BJ (cell line): ENCODE results near the gene ERVW-1. TPM values are rescaled to one million over a fixed set of nuclear protein-coding genes. Genes with fewer than 3 reads are reported as not detected.
"Not testable (repeated sequence)": the region's sequence is repeated elsewhere in the genome, so short reads cannot be mapped to it uniquely, and the experiment has no call there.

Source experiments
- CTCF ChIA-PET: fragments of 350-600 bp; formaldehyde crosslinking; extraction: SDS; loops from one replicate; lab custom pipeline; 2021; ENCODE audit warnings: antibody characterized with exemption, inconsistent platforms; lab: Yijun Ruan, JAX
- POLR2A ChIA-PET: fragments of 300-600 bp; sonication (Branson Sonifier 250); formaldehyde crosslinking; extraction: SDS; loops from one replicate; lab custom pipeline; 2021; ENCODE audit warnings: antibody characterized with exemption; lab: Charles Lee
- DNase-seq: peaks from one replicate; pipeline ENCODE4 v3.0.0-alpha.2; 2011; ENCODE audit warnings: low read depth
- H3K27me3 ChIP-seq: 2 replicates; pipeline ENCODE4 v1.6.0; 2011; ENCODE audit warnings: low read length; ENCODE audit not compliant: control insufficient read depth, insufficient read depth
- H3K36me3 ChIP-seq: 2 replicates; pipeline ENCODE4 v1.5.1; 2011; ENCODE audit warnings: low read length; ENCODE audit not compliant: control insufficient read depth, insufficient read depth
- H3K4me3 ChIP-seq: 2 replicates; pipeline ENCODE4 v1.5.1; 2011; ENCODE audit warnings: low read depth, mild to moderate bottlenecking, control low read depth, low read length
- CTCF ChIP-seq: IDR thresholded peaks from 2 replicates; pipeline ENCODE4 v1.5.1; 2011; ENCODE audit warnings: low read depth, mild to moderate bottlenecking, control low read depth, inconsistent platforms, low read length, moderate library complexity; ENCODE audit not compliant: insufficient read depth
- polyA plus RNA-seq: library from polyadenylated mRNA; depleted of rRNA; stranded (reverse); fragments of >200 nt; gene quantifications from 2 replicates; pipeline ENCODE4 v1.2.3, GENCODE V29; 2011

Gene ERVW-1
- polyA plus RNA-seq, 1 experiment: not detected

GRCh38 chr7:92496876-92497275, 19.1 kb upstream of the ERVW-1 start:
- DNase-seq: no peak
- ChIA-PET POLR2A (no interaction called here), CTCF (no interaction called here)
- Histone ChIP-seq H3K36me3 (peaks cover 2% of the 10 kb centered on the region; the same call in 1 of the 2 replicates), H3K4me3 (no peak overlapping the region), H3K27me3 (no peaks in the 10 kb centered on the region)
- TF ChIP-seq CTCF: no peak

- H3K4me3 ChIP-seq: no peak overlapping the region
- H3K36me3 ChIP-seq: peaks cover 3% of the 10 kb centered on the region; the same call in 1 of the 2 replicates
- TF ChIP-seq CTCF: no peak
- H3K27me3 ChIP-seq: no peaks in the 10 kb centered on the region
- DNase-seq: no peak
- ChIA-PET POLR2A (no interaction called here), CTCF (interaction anchor here (0.6 to 1.9 kb wide), 2 partner anchors 26 to 42 kb away, joined by 4 read pairs; partner anchors contain the start of gene GATAD1)
These were observed 11.9 kb upstream of the ERVW-1 start for GRCh38 chr7:92489634-92490033.

GRCh38 chr7:92487804-92488203, 10.1 kb upstream of the ERVW-1 start:
- TF ChIP-seq CTCF: no peak

GRCh38 chr7:92485974-92486373, 8.2 kb upstream of the ERVW-1 start:
- TF ChIP-seq CTCF: no peak
- Histone ChIP-seq H3K27me3 (no peaks in the 10 kb centered on the region), H3K4me3 (no peak overlapping the region), H3K36me3 (peaks cover under 1% of the 10 kb centered on the region; the same call in 1 of the 2 replicates)
- ChIA-PET POLR2A (no interaction called here), CTCF (interaction anchor here (0.7 to 1.4 kb wide), 2 partner anchors 31 to 140 kb away, joined by 3 to 4 read pairs; no protein-coding TSS in a partner anchor)
- DNase-seq: no peak

More at GRCh38 chr7:92487804-92488203, 10.1 kb upstream of the ERVW-1 start:
- CTCF ChIA-PET: interaction anchor here (0.8 kb wide), 1 partner anchor 12 kb away, joined by 4 read pairs; no protein-coding TSS in a partner anchor
- POLR2A ChIA-PET: no interaction called here
- Histone ChIP-seq H3K27me3 (no peaks in the 10 kb centered on the region), H3K4me3 (no peak overlapping the region), H3K36me3 (peaks cover 1% of the 10 kb centered on the region; the same call in 1 of the 2 replicates)
- DNase-seq: no peak

GRCh38 chr7:92485267-92485892, 7.6 kb upstream of the ERVW-1 start:
- POLR2A ChIA-PET: no interaction called here
- H3K27me3 ChIP-seq: no peaks in the 10 kb centered on the region
- CTCF ChIA-PET: no interaction called here
- no peak for DNase-seq
- H3K4me3 ChIP-seq: no peak overlapping the region
- no peaks in the 10 kb centered on the region for H3K36me3 ChIP-seq
- TF ChIP-seq CTCF: no peak

- POLR2A ChIA-PET, H3K4me3 ChIP-seq, CTCF ChIA-PET, H3K36me3 ChIP-seq, DNase-seq, H3K27me3 ChIP-seq: not testable (repeated sequence)
These were observed 6.5 kb upstream of the ERVW-1 start for GRCh38 chr7:92484226-92484625.

GRCh38 chr7:92483624-92484023, 5.9 kb upstream of the ERVW-1 start:
- POLR2A ChIA-PET, H3K27me3 ChIP-seq, H3K36me3 ChIP-seq, CTCF ChIA-PET, H3K4me3 ChIP-seq, DNase-seq: not testable (repeated sequence)

- DNase-seq, H3K4me3 ChIP-seq, H3K27me3 ChIP-seq, POLR2A ChIA-PET, H3K36me3 ChIP-seq, CTCF ChIA-PET: not testable (repeated sequence)
These were observed 1.4 kb upstream of the ERVW-1 start for GRCh38 chr7:92479146-92479545.
